Uterus (tissue), 2 donors: ENCODE measurements around the gene HOXA10.

Experiments used
- POLR2A ChIP-seq, 2 donors: fragments of 450-650 bp; IDR thresholded peaks; one replicate each; pipeline ENCODE4 v1.6.1; 2016; ENCODE audit warnings: antibody characterized with exemption in 2 of 2, mild to moderate bottlenecking in 1 of 2, moderate library complexity in 1 of 2
- TF ChIP-seq, protein P1 (sequence below), 4 experiments: fragments of 200-600 bp in 2 of 4; fragments of 450-650 bp in 2 of 4; sonication (generic) in 2 of 4; IDR thresholded peaks; one replicate each; pipeline ENCODE4 v1.5.1; 2016 to 2019; ENCODE audit warnings: antibody characterized with exemption in 4 of 4, mild to moderate bottlenecking in 2 of 4, moderate library complexity in 1 of 4

DNA sequence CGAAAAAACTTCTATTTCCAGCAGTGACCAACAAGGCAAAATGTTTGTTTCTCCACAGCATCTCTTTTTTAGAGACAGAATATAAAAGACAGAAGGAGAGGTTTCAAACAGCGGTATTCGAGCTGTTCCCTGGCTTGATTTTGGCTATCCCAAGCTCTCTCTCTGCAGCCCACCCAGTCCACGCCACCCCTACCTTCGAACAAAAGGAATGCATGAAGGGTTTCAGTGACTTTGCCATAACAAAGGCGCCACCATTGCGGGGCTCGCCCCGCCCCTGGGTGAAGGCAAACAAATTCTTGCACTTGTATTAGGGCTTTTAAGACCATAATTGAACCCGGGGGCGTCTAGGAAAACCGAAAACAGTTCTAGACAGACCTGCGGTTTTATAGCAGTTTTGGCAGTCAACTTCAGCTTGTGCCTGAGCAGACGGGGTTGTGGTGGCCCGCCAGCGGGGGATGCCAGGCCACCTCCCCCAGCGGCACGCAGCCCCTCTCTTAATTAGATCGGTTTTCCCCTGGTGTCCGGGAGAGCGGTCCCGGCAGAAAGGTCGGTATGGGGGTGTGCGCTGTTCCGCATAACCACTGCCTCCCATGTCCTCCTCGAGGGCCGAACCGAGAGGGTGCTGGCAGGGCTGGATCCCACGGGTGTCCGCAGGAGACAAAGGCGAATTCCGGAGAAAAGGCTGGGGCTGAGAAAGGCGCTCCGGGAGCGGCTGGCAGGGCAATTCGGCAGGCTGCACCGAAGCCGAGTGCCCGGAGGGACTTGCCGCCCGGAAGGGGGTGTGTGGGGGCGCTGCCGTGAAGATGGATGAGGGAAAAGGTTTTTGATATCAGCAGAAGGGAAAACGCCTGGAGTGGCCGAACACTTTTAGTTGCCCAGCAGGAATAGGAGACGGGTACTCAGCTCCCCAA is 13.6 kb upstream of the HOXA10 start:
- TF ChIP-seq POLR2A (IDR thresholded peaks at IDR 0.05), result no peak
- TF ChIP-seq, protein P1, sequence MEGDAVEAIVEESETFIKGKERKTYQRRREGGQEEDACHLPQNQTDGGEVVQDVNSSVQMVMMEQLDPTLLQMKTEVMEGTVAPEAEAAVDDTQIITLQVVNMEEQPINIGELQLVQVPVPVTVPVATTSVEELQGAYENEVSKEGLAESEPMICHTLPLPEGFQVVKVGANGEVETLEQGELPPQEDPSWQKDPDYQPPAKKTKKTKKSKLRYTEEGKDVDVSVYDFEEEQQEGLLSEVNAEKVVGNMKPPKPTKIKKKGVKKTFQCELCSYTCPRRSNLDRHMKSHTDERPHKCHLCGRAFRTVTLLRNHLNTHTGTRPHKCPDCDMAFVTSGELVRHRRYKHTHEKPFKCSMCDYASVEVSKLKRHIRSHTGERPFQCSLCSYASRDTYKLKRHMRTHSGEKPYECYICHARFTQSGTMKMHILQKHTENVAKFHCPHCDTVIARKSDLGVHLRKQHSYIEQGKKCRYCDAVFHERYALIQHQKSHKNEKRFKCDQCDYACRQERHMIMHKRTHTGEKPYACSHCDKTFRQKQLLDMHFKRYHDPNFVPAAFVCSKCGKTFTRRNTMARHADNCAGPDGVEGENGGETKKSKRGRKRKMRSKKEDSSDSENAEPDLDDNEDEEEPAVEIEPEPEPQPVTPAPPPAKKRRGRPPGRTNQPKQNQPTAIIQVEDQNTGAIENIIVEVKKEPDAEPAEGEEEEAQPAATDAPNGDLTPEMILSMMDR (IDR thresholded peaks at IDR 0.05), result no peak
